Measurements from ENCODE around the gene GRM4.

The GRM4 gene

GRCh38 chr6:34037151-34037550 lies 108.7 kb downstream of the GRM4 start:
- no peak for DNase-seq

DNA sequence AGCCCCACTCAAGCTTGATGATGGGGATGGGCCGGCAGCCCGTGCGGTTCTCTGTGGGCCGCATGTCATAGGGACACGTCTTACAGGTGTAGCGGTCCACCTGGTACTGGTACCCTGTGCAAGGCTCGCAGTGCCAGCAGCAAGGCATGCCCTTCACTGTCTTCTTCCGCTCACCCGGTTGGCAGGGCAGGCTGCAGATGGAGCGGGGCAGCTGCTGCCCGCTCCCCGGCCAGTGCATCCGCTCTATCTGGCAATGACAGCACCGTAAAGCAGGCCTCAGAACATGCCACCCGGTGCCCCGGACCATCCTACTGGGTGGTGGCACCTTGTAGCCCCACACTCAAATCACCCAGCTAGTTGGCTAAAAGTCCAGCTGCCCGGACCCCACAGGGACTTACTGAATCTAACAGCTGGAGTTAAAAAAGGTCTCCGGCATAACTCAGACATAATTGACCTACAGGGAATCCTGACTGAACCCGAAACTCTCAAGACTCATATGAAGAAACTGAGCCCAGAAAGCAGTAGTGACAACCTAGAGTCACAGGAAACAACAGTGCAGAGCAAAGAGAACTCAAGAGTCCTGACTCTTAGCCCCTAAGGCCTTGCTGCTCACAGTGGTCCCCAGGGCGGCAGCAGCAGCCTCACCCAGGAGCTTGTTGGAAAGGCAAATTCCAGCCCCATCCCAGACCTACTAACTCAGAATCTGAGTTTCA lies 109.4 kb downstream of the GRM4 start:
- no peak for DNase-seq

DNA sequence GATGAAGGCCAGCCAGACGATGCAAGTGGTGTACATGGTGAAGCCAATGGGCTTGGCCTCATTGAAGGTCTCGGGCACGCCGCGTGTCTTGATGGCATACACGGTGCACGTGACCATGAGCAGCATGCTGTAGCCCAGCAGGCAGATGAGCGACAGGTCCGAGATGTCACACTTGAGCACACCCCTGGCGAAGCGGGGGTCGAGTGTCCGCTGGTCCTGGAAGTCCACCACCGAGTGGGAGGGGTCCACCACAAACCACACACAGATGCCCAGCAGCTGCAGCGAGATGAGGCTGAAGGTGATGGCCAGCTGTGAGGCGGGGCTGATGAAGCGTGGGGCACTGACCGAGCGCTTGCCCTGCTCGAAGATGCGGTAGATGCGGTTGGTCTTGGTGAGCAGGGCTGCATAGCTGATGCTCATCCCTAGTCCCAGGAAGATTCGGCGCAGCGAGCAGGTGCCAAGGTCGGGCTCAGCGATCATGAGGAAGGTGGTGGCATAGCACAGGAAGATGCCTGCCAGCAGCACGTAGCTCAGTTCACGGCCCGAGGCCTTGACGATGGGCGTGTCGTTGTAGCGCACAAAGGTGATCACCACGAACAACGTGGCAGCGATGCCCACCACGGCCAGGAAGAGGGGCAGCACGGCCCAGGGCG lies 110.1 kb downstream of the GRM4 start:
- no peak for DNase-seq

GRCh38 chr6:34035161-34035560 lies 110.7 kb downstream of the GRM4 start:
- no peak for DNase-seq

DNA sequence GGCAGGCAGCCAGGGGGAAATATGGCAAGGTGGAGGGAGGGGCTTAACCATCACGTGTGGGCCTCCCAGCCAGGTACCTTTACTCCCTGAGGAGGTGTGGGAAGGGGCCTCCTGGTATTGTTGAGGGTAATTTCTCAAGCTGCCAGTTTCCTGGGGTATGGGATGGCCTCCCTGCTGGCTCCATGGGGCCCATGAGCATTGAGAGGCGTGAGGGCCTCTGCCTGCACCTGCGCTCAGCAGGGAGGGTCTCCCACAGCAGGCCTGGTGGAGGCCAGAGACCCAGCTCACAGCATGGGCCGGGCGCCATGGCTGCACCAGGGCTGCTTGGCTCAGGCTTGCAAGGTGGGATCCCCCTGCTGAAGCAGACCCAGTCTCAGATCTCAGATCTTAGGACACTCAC lies 113.0 kb downstream of the GRM4 start:
- no peak for DNase-seq

DNA sequence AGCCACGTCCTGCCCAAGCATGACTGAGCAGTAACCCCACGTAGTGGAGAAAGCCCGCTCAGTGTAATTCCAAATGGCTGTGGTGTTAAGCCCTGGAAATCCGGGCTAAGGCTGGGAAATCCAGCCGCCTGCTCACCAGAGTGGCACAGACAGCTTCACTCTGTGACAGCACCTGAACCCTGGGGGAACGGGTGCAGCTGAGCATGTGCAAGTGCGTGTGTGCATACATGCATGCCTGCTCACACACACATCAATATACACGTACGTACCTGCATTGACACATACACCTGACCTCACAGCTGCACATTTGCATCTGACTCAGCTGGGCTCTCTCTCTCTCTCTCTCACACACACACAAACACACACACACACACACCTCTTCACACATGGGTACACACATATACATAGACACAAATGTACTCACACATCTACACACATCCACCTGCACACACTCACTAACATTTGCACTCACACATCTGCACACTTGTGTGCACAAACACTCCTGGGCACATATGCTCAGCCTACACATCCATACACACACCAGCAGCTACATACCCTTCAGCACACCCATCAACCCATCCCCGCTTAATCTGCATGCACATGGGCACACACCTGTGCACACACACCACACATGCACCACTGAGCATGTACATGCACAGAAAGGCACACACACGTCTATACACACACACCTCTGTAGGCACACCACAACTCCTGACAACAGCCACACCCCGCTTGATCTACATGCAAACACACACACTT lies 114.1 kb downstream of the GRM4 start:
- no peak for DNase-seq

DNA sequence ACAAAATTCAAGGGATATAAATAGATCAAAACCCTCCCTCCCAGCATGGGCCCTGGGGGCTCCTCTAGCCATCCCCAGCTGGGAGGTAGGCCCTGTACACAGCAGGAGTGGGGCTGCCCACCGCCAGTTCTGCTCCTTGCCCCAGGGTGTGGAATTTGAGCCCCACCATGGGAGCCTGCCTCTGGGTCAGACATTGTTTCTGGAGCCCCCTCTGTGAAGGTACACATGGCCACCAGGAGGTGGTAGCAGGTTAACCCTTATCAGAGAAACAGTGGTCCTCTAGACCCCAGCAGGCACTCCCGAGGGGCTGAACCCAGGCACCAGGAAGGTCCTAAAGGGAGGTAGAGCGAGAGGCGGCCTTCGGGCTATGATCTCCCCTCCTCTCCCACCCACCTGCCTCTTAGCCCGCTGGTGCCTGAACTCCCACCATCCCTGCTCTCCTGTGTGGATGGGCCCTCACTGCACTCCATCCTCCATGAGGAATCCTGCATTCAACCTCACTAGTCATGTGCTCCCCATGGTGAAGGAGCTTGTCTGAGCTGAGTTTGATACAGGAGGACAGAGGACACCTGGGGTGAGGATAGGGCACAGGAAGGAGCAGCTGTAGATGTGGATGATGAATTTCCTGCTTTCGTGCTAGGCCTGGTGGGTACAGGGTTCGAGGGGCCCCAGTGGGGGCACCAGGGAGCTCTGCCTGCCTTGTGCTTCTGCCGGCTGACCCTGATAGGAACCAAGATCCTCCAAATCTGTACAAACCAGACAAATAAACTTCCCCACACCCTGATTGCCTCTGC lies 114.9 kb downstream of the GRM4 start:
- no peak for DNase-seq

DNA sequence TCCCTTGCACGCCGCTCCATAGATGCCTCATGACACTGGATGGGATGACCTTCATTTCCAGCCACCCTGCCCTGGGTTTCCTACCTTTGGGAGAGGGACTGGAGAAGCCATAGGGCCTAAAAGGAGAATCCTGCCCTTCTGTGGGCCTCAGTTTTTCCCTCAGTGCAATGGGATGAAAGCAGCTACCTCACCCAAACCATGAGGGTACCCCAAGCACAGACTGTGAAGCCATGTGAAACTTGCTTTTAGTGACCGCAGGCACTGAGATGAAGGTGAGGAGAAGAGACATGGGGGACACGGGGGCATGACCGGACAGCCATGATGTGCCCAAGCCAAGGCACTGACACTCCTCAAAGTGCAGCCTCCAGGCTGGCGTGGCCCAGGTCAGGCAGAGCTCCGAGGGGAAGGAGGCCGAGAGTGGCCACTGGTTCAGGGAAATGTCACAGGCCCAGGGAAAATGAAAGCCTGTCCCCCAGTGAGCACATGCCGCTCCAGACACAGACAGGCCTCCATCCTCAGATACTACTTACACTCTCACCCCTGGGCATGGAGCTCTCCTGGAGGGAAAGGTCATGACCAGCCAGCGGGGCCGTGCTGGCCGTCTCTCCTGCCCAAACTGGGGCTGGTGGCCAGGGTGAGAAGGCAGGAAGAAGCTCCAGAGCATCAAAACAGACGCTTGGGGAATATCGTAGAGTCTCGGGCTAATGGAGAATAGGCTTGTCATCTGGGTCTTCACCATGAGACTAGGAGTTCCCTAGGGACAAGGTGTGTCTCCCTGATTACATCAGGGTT lies 116.2 kb downstream of the GRM4 start:
- no peak for DNase-seq

GRCh38 chr6:34028691-34029360 lies 117.1 kb downstream of the GRM4 start:
- no peak for DNase-seq

DNA sequence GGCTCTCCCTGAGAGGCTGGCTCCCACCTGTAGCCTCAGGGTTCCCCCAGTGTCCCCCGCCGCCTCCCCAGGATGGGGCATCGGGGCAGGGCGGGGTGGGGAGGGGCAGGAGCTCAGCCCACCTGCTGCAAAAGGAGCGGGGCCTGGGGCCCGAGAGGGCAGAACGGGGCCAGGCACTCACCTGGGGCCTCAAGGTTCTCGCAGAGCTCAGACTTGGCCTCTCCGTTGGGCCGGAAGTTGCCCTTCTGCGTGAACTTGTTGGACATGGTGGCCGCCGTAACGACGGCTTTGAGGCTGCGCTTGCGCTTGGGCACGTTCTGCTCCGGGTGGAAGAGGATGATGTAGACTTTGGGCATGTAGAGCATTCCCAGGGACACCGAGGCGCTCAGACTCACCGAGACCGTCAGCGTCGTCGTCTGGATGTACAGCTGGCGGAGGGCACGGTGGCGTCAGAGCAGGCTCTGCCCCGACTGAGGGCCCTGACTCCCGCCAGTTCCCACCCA lies 117.9 kb downstream of the GRM4 start:
- DNase-seq: no peak

DNA sequence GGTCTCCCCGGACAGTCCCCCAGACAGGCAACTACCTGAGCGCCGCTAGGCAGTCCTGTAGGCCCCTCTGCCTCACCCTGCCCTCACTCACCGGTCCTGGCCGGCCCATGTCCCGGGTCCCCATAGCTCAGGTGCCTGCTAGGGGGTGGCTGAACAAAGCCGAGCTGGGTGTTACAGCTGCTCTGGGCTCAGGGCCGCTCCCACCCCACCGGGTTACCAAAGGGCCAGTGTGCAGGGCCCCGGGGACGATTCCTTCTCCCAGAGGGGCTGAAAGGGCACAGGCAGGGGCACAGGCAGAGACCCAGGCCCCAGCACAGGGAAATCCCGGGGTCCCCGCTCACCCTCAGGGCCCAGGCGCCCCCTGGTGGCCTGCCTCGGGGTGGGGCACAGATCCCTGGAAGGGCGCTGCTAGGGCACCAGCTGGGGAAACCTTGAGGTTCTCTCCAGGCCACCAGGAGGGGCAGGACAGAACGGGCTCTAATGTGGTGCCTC lies 118.4 kb downstream of the GRM4 start:
- DNase-seq: no peak

- DNase-seq: no peak
Observed at GRCh38 chr6:34025861-34026260, 120.0 kb downstream of the GRM4 start.

DNA sequence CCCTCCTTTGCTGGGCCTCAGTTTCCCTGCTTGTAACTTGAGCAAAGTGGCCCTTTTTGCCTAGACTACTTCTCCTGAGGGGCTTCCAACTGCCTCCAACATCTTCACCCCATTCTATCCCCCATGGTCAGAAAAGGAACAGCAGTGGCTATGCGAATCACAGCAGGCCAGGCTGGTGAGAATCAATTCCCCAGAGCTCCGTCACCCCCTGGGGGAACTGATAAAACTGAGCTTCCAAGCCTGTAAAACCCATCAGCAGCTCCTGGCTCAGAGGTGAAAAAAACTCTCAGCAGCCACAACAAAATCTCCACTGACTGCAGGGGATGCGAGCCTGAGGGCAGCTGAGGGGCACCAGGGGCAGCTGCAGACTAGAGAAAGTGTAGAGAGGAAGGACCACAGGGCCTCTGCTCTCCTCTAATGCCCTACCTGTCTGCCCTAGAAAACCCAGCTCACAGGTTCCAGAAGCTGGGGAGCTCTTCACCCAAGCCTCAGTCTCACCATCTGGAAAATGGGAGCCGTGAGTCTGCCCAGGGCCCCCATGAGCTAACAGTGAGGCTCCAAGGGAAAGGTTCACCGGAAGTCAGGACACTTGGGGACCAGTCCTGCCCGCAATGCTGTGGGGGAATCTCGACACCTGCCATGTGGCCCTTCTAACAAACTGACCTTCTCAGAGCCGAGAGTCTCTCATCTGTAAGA lies 120.6 kb downstream of the GRM4 start:
- no peak for DNase-seq

GRCh38 chr6:34022873-34023255 lies 123.0 kb downstream of the GRM4 start:
- no peak for DNase-seq

DNA sequence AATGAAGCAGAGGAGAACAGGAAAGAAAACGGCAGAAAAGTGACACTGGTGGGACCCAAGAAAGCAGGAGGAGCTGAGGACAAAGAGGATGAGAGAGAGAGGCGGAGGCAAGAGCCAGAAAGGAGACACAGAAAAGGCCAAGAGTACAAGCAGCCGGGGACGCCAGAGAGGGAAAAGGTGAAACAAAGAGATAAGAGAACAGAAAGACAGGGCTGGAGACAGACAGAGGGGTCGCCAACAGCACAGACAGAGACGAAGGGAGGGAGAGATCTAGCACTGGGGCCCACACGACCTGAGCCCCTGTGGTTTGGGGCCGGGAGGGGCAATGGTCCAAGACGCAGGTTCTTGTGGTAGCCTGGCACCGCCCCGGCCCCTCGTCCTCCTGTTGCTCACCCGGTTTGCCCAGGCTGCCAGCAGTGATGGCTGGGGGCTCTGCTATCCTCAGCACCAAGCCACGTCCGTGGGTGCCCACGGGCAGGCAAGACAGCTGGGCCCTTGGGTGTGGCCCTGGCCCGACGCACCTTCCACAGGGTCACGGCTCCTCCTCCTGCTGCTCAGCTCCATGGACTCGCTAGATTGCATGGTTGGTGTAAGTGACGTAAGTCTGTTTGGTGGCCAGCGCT lies 123.5 kb downstream of the GRM4 start:
- DNase-seq: no peak

DNA sequence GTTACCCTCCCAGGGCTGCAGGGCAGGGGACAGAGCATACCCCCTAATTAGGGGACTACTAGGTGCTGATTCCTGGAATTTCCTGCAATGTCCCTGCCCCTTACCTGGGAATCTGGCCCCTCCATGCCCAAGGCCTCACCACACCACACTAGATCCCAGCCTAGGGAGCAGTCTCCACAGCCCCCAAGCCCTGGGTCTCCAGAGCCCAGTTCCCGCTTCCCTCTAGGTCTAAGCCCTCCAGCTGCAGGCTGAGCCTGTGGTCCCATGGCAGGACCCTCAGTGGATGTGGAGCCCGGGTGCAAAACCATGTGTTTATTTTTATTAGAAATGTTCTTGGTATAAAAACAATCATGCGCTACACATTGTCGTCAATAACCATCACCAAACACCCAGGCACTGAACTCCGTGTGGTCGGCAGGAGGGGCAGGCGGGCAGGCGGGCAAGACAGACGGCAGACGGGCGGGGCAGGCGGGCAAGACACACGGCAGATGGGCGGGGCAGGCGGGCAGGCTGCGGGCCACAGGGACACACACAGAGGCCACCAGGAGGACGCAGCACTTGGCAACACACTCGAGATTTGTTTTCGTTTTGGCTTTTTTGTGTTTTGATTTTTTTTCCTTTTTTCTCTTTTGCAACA lies 124.2 kb downstream of the GRM4 start:
- DNase-seq: peak; percentile 50

GRCh38 chr6:34020807-34021553 lies 124.9 kb downstream of the GRM4 start:
- DNase-seq: no peak

DNA sequence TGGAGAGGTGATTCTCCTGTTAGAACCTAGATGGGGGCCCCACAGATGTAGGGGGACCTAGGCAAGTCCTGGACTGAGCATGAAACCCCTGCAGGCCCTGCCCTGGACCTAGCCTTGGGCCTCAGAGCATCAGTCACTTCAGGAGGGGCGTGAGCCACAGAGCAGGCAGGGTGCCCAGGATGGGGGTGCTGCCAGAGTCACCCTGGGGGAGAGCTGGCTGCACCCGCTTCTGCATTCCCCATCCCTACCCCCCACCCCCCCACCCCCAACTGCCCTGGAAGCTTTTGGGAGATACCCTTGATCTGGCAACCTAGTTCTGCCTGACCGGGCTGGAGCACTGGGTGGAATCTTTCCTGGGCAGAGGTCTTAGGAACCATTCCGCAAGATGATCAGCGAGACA lies 125.6 kb downstream of the GRM4 start:
- no peak for DNase-seq

All from left hindlimb (tissue), 1 donor.